GM12801 (cell line): ENCODE results near the gene HSCB.

Experiments
- CTCF ChIP-seq: IDR thresholded peaks from one replicate; pipeline ENCODE4 v1.5.1; 2011; ENCODE audit warnings: control low read depth; ENCODE audit not compliant: insufficient read length; ENCODE audit errors: extremely low read depth

Gene HSCB

GRCh38 chr22:28711820-28712777, 29.7 kb upstream of the HSCB start:
- no peak for TF ChIP-seq CTCF

- no peak for TF ChIP-seq CTCF
Observed at GRCh38 chr22:28714043-28714628, 27.7 kb upstream of the HSCB start.

GRCh38 chr22:28715611-28716010, 26.2 kb upstream of the HSCB start:
- TF ChIP-seq CTCF = no peak

- no peak for TF ChIP-seq CTCF
Observed at GRCh38 chr22:28716686-28717085, 25.2 kb upstream of the HSCB start.

GRCh38 chr22:28718044-28718443, 23.8 kb upstream of the HSCB start:
- no peak for TF ChIP-seq CTCF

- no peak for TF ChIP-seq CTCF
Observed at GRCh38 chr22:28728002-28728401, 13.8 kb upstream of the HSCB start.

GRCh38 chr22:28728621-28729313, 13.1 kb upstream of the HSCB start:
- TF ChIP-seq CTCF = no peak
